HepG2 (cell line): Measurements from ENCODE around the gene GCLC. TPM values are rescaled to one million over a fixed set of nuclear protein-coding genes. Genes with fewer than 3 reads are reported as not detected.

Experiments
- ATAC-seq: fragments of 200-7000 bp; cut with Tn5 transposase; 3 replicates; pipeline ENCODE4 v1.9.1; 2020; ENCODE audit warnings: mild to moderate bottlenecking, moderate library complexity
- BruUV-seq: library from RNA; stranded (reverse); fragments of 400-500 nt; replicated peaks from 2 replicates; lab custom pipeline; 2021; lab: Mats Ljungman, UMichigan
- CTCF ChIA-PET: fragments of 300-600 bp; formaldehyde crosslinking; extraction: SDS; loops from one replicate; lab custom pipeline; 2021; ENCODE audit warnings: low total read pairs, inconsistent platforms, low intra/inter-chr PET ratio; lab: Yijun Ruan, JAX
- POLR2A ChIA-PET: fragments of 350-600 bp; sonication (Branson Sonifier 250); formaldehyde crosslinking; loops from one replicate; lab custom pipeline; 2020; ENCODE audit warnings: antibody characterized with exemption, inconsistent platforms; lab: Yijun Ruan, JAX
- DNase-seq: peaks from one replicate; pipeline ENCODE4 v3.0.0-alpha.2; 2015; ENCODE audit warnings: low spot score
- FAIRE-seq: peaks from 3 replicates; lab custom pipeline; 2011; peaks lifted over from hg19 to GRCh38; lab: Jason Lieb, UNC
- H2AFZ ChIP-seq: one replicate; pipeline ENCODE4 v1.6.1; 2011; ENCODE audit warnings: low read length, inconsistent platforms
- H3K27ac ChIP-seq: fragments of 300-600 bp; 3 replicates; pipeline ENCODE4 v1.8.0; 2011; ENCODE audit warnings: mixed run types, mild to moderate bottlenecking, mixed read lengths, low read length, inconsistent platforms; ENCODE audit not compliant: insufficient read depth; ENCODE audit errors: extremely low read length
- H3K27me3 ChIP-seq, 2 experiments: fragments of 200-600 bp in 1 of 2; 2 replicates in 1 of 2; 3 replicates in 1 of 2; pipeline versions ENCODE4 v1.6.0 to v1.8.0; 2011; ENCODE audit warnings: low read length in 2 of 2, mild to moderate bottlenecking in 2 of 2, moderate library complexity in 2 of 2, inconsistent platforms in 1 of 2; ENCODE audit not compliant: insufficient read depth in 2 of 2, control insufficient read depth in 1 of 2
- H3K36me3 ChIP-seq, 2 experiments: fragments of 200-600 bp in 1 of 2; replicated peaks in 1 of 2; 2 replicates in 1 of 2; 3 replicates in 1 of 2; pipeline versions ENCODE4 v1.5.1 to v1.8.0; 2011; ENCODE audit warnings: low read length in 2 of 2, inconsistent platforms in 1 of 2; ENCODE audit not compliant: insufficient read depth in 2 of 2, control insufficient read depth in 1 of 2
- H3K4me1 ChIP-seq: 2 replicates; pipeline ENCODE4 v1.5.1; 2012; ENCODE audit warnings: low read length, inconsistent platforms; ENCODE audit not compliant: insufficient read depth
- H3K4me2 ChIP-seq: 2 replicates; pipeline ENCODE4 v1.6.0; 2011; ENCODE audit warnings: low read depth, low read length, inconsistent platforms
- H3K4me3 ChIP-seq, 3 experiments: fragments of 200-600 bp in 1 of 3; sonication (generic), shearing (Covaris generic) in 1 of 3; replicated peaks in 1 of 3; 2 replicates each; pipeline ENCODE4 v1.5.1; 2011 to 2016; ENCODE audit warnings: low read length in 3 of 3, inconsistent platforms in 2 of 3, low read depth in 2 of 3, mild to moderate bottlenecking in 2 of 3, control low read depth in 1 of 3, mixed read lengths in 1 of 3; ENCODE audit not compliant: insufficient read depth in 1 of 3
- H3K79me2 ChIP-seq: one replicate; pipeline ENCODE4 v1.6.1; 2011; ENCODE audit warnings: low read length, inconsistent platforms; ENCODE audit not compliant: insufficient read depth
- H3K9ac ChIP-seq: 2 replicates; pipeline ENCODE4 v1.6.0; 2011; ENCODE audit warnings: mild to moderate bottlenecking, low read depth, low read length, inconsistent platforms; ENCODE audit not compliant: insufficient read depth
- H3K9me3 ChIP-seq: 2 replicates; pipeline ENCODE4 v1.5.1; 2012; ENCODE audit warnings: mild to moderate bottlenecking, low read length
- H4K20me1 ChIP-seq: 2 replicates; pipeline ENCODE4 v1.6.0; 2011; ENCODE audit warnings: inconsistent platforms, mild to moderate bottlenecking, low read length, moderate library complexity; ENCODE audit not compliant: insufficient read depth
- HCFC1 ChIP-seq: fragments of 150-350 bp; IDR thresholded peaks from 2 replicates; pipeline ENCODE4 v1.6.1; 2014; ENCODE audit warnings: low read depth, low read length
- HDAC1 ChIP-seq: sonication (generic); formaldehyde crosslinking; IDR thresholded peaks from 2 replicates; pipeline ENCODE4 v1.5.1; 2020; ENCODE audit warnings: mild to moderate bottlenecking, missing genetic modification reagents
- KMT2B ChIP-seq: IDR thresholded peaks from 2 replicates; pipeline ENCODE4 v1.6.1; 2016; ENCODE audit warnings: missing genetic modification reagents, missing compliant biosample characterization
- MATR3 ChIP-seq: sonication (generic); formaldehyde crosslinking; IDR thresholded peaks from 2 replicates; pipeline ENCODE4 v1.4.0; 2020; ENCODE audit warnings: missing genetic modification reagents
- MEIS1 ChIP-seq: sonication (generic); formaldehyde crosslinking; IDR thresholded peaks from 2 replicates; pipeline ENCODE4 v1.9.0; 2021; ENCODE audit warnings: mild to moderate bottlenecking, missing genetic modification reagents, moderate library complexity, borderline replicate concordance
- MTA1 ChIP-seq: sonication (generic); formaldehyde crosslinking; IDR thresholded peaks from 2 replicates; pipeline ENCODE4 v1.4.0; 2020; ENCODE audit warnings: missing genetic modification reagents, mild to moderate bottlenecking, borderline replicate concordance
- NFATC3 ChIP-seq: sonication (generic); formaldehyde crosslinking; IDR thresholded peaks from 2 replicates; pipeline ENCODE4 v1.5.1; 2020; ENCODE audit warnings: mild to moderate bottlenecking, missing genetic modification reagents
- NFYB ChIP-seq: sonication (generic); formaldehyde crosslinking; IDR thresholded peaks from 2 replicates; pipeline ENCODE4 v1.4.0; 2020; ENCODE audit warnings: missing genetic modification reagents
- REPIN1 ChIP-seq: sonication (generic); formaldehyde crosslinking; IDR thresholded peaks from 2 replicates; pipeline ENCODE4 v1.8.0; 2022; ENCODE audit warnings: missing genetic modification reagents, low read depth, mild to moderate bottlenecking, borderline replicate concordance
- RXRB ChIP-seq: IDR thresholded peaks from 2 replicates; pipeline ENCODE4 v1.6.1; 2016; ENCODE audit warnings: borderline replicate concordance, missing genetic modification reagents, missing compliant biosample characterization
- SP140L ChIP-seq: sonication (generic); formaldehyde crosslinking; IDR thresholded peaks from 2 replicates; pipeline ENCODE4 v1.4.0; 2020; ENCODE audit warnings: missing genetic modification reagents, borderline replicate concordance
- SP5 ChIP-seq: IDR thresholded peaks from 2 replicates; pipeline ENCODE4 v1.6.1; 2016; ENCODE audit warnings: low read depth, borderline replicate concordance
- TAF15 ChIP-seq: fragments of 200-400 bp; formaldehyde crosslinking; IDR thresholded peaks from one replicate; pipeline ENCODE4 v1.6.1; 2018; ENCODE audit warnings: mild to moderate bottlenecking, low read depth, low read length; ENCODE audit not compliant: poor library complexity, severe bottlenecking
- TEAD2 ChIP-seq: sonication (generic); formaldehyde crosslinking; IDR thresholded peaks from 2 replicates; pipeline ENCODE4 v1.9.0; 2021; ENCODE audit warnings: missing genetic modification reagents
- XRCC5 ChIP-seq: fragments of 200-400 bp; formaldehyde crosslinking; optimal IDR thresholded peaks from 2 replicates; pipeline ENCODE3; 2017; ENCODE audit warnings: mild to moderate bottlenecking, low read length
- ZBTB1 ChIP-seq: sonication (generic); formaldehyde crosslinking; IDR thresholded peaks from 2 replicates; pipeline ENCODE4 v1.4.0; 2020; ENCODE audit warnings: missing genetic modification reagents, borderline replicate concordance
- ZBTB8A ChIP-seq: sonication (generic); formaldehyde crosslinking; IDR thresholded peaks from 2 replicates; pipeline ENCODE4 v1.4.0; 2020; ENCODE audit warnings: mild to moderate bottlenecking, low read depth, missing genetic modification reagents, borderline replicate concordance
- ZFP36 ChIP-seq: fragments of 150-350 bp; IDR thresholded peaks from 2 replicates; pipeline ENCODE4 v1.6.1; 2018; ENCODE audit warnings: borderline replicate concordance, low read length, low read depth; ENCODE audit not compliant: partially characterized antibody
- ZNF44 ChIP-seq: sonication (generic); formaldehyde crosslinking; IDR thresholded peaks from 2 replicates; pipeline ENCODE4 v1.5.1; 2020; ENCODE audit warnings: mild to moderate bottlenecking, missing genetic modification reagents
- ZNF446 ChIP-seq: sonication (generic); formaldehyde crosslinking; IDR thresholded peaks from 2 replicates; pipeline ENCODE4 v1.5.0; 2020; ENCODE audit warnings: mild to moderate bottlenecking, missing genetic modification reagents
- ZNF598 ChIP-seq: sonication (generic); formaldehyde crosslinking; IDR thresholded peaks from 2 replicates; pipeline ENCODE4 v1.5.1; 2020; ENCODE audit warnings: mild to moderate bottlenecking, missing genetic modification reagents, borderline replicate concordance
- WGBS: methylation state at CpG from one replicate; pipeline ENCODE4 v1.1.6; 2017; ENCODE audit warnings: low lambda C conversion rate; 5-methylcytosine and 5-hydroxymethylcytosine counted together
- in situ Hi-C: cut with HindIII; loops from 2 replicates; pipeline ENCODE4 v1.10.0; 2017; ENCODE audit warnings: low pct_unique_long_range_greater_than_20kb; ENCODE audit not compliant: extremely low pct_ligation_motif_present
- intact Hi-C: fragments of 100-400 bp; cut with micrococcal nuclease; formaldehyde crosslinking; loops from one replicate; pipeline ENCODE4 v1.10.0; 2022; ENCODE audit not compliant: unreplicated experiment
- polyA plus RNA-seq, 8 experiments: library from polyadenylated mRNA; depleted of rRNA in 3 of 8; stranded (reverse) in 7 of 8; unstranded in 1 of 8; fragments of >200 nt; fragmentation: Illumina TruSeq in 4 of 8; extraction: Trizol in 4 of 8; gene quantifications; 2 replicates each; pipeline versions ENCODE4 v1.2.1 to v1.2.3, GENCODE V29; 2011 to 2016; ENCODE audit warnings: low read depth in 4 of 8, missing spikeins in 1 of 8, mixed read lengths in 1 of 8; ENCODE audit not compliant: insufficient read depth in 1 of 8
- total RNA-seq, 5 experiments: library from RNA; depleted of rRNA; stranded (reverse); fragments of >200 nt; fragmentation: Illumina TruSeq; extraction: Trizol; gene quantifications; 2 replicates each; pipeline ENCODE4 v1.2.3, GENCODE V29; 2016; ENCODE audit warnings: low read depth in 1 of 5

The GCLC gene
- total and polyA plus RNA-seq, 2 of the 13 experiments (the other 11 are each of a cell fraction or from before 2014, with no cell fraction given) = 35.3 to 84.6 TPM

DNA sequence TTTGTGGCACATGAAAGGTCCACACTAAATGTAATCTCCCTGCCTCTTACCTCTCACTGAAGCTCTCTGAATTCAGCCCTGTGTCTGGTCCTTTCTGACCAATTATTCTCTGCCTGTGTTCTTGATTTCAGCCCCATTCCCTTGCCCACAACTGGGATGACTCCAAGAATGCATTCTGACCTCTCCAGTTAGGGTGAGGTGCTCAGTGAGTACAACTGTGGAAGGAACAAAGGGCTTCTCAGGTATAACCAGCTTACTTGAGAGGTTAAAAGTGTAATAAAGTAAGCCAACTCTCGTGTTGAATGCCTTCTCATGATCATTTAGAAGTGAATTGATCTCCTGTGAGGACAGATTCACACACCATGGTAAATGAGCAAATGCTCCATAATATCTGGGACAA lies 88.1 kb downstream of the GCLC start:
- no peak overlapping the region for H3K4me2 ChIP-seq
- POLR2A ChIA-PET = no interaction called here

DNA sequence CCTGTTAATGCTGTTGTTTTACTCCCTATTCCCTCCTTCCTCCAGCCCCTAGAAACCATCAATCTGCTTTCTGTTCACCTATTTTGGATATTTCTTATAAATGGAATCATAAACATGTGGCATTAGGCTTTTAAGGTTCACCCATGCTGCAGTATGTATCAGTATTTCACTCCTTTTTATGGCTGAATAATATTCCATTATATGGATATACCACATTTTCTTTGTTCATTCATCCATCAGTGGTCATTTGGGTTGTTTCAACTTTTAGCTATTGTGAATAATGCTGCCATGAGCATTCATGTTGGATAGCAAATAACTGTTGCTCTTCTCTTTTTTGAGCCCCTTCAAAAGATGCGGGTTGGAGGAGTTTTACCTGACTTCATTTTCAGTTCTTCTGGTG lies 89.2 kb downstream of the GCLC start:
- DNase-seq = no peak
- no peaks in the 10 kb centered on the region for H3K9me3 ChIP-seq
- H3K9ac ChIP-seq = no peak overlapping the region
- ChIA-PET CTCF (no interaction called here), POLR2A (no interaction called here)
- no peak for FAIRE-seq
- H3K4me2 ChIP-seq = no peak overlapping the region
- H3K36me3 ChIP-seq = no peaks in the 10 kb centered on the region
- no peaks in the 10 kb centered on the region; a peak in 1 of 5 replicates for H3K27me3 ChIP-seq
- no peaks in the 10 kb centered on the region for H3K4me1 ChIP-seq
- no peaks in the 10 kb centered on the region for H4K20me1 ChIP-seq
- H3K79me2 ChIP-seq = no peaks in the 10 kb centered on the region
- intact Hi-C loops = no loop called here
- TF ChIP-seq XRCC5 = no peak
- no peak for TF ChIP-seq ZBTB8A
- no peak for TF ChIP-seq TAF15
- TF ChIP-seq MEIS1 (CRISPR knock-in tag) = no peak
- no peak for TF ChIP-seq ZFP36
- no peak for TF ChIP-seq RXRB (CRISPR knock-in tag)
- no peak for TF ChIP-seq SP5 (CRISPR knock-in tag)
- no peak for TF ChIP-seq MTA1 (CRISPR knock-in tag)
- no peak for TF ChIP-seq NFYB
- no peak for TF ChIP-seq MATR3 (CRISPR knock-in tag)
- no peak for TF ChIP-seq TEAD2
- no peak for TF ChIP-seq ZBTB1 (CRISPR knock-in tag)
- TF ChIP-seq HDAC1 (CRISPR knock-in tag) = no peak
- no peak for TF ChIP-seq NFATC3 (CRISPR knock-in tag)
- TF ChIP-seq ZNF598 (CRISPR knock-in tag) = no peak
- no TSS peak for BruUV-seq
- no peak overlapping the region for H3K4me3 ChIP-seq
- in situ Hi-C loops = no loop called here
- no peak for ATAC-seq
- 100% methylated on average over 1 of the region's 1 CpG for WGBS
- H2AFZ ChIP-seq = no peak overlapping the region
- no peak overlapping the region for H3K27ac ChIP-seq

More for the DNA sequence above, 88.1 kb downstream of the GCLC start:
- H4K20me1 ChIP-seq = no peaks in the 10 kb centered on the region
- in situ Hi-C loops = no loop called here
- H3K9ac ChIP-seq = no peak overlapping the region
- intact Hi-C loops = no loop called here
- no peaks in the 10 kb centered on the region for H3K9me3 ChIP-seq
- H3K36me3 ChIP-seq = no peaks in the 10 kb centered on the region
- no peaks in the 10 kb centered on the region for H3K79me2 ChIP-seq
- H3K27ac ChIP-seq = no peak overlapping the region
- WGBS = 5% methylated on average over 1 of the region's 1 CpG
- CTCF ChIA-PET = no interaction called here
- H2AFZ ChIP-seq = no peak overlapping the region
- no TSS peak for BruUV-seq
- DNase-seq = no peak
- H3K4me1 ChIP-seq = no peaks in the 10 kb centered on the region
- ATAC-seq = no peak
- TF ChIP-seq REPIN1 (CRISPR knock-in tag) (no peak), ZNF446 (CRISPR knock-in tag) (no peak), HCFC1 (no peak), MEIS1 (CRISPR knock-in tag) (no peak), ZNF44 (CRISPR knock-in tag) (no peak), SP140L (CRISPR knock-in tag) (no peak), KMT2B (CRISPR knock-in tag) (no peak)
- H3K27me3 ChIP-seq = no peaks in the 10 kb centered on the region; a peak in 2 of 5 replicates
- H3K4me3 ChIP-seq = no peak overlapping the region
- no peak for FAIRE-seq
